Osteoblast (primary cell): ENCODE results near the gene DEDD. TPM values are rescaled to one million over a fixed set of nuclear protein-coding genes. Genes with fewer than 3 reads are reported as not detected.
A peak's percentile ranks its signal among the peaks of the same experiment; 100 is the strongest.

Experiments used
- DNase-seq: peaks from one replicate; pipeline ENCODE4 v3.0.0; 2011; ENCODE audit warnings: low spot score, mixed read lengths; ENCODE audit not compliant: insufficient read length; ENCODE audit errors: missing footprints
- H2AFZ ChIP-seq: 2 replicates; pipeline ENCODE4 v1.6.0; 2011; ENCODE audit warnings: mild to moderate bottlenecking, low read length
- H3K27ac ChIP-seq: 2 replicates; pipeline ENCODE4 v1.5.1; 2011; ENCODE audit warnings: mild to moderate bottlenecking, low read depth, low read length, moderate library complexity
- H3K27me3 ChIP-seq: 2 replicates; pipeline ENCODE4 v1.6.0; 2012; ENCODE audit warnings: mild to moderate bottlenecking, control low read depth, inconsistent platforms, low read length, moderate library complexity; ENCODE audit not compliant: insufficient read depth
- H3K36me3 ChIP-seq: 2 replicates; pipeline ENCODE4 v1.5.1; 2011; ENCODE audit warnings: mild to moderate bottlenecking, low read length, control low read depth, moderate library complexity; ENCODE audit not compliant: insufficient read depth
- H3K4me1 ChIP-seq: 2 replicates; pipeline ENCODE4 v1.5.1; 2011; ENCODE audit warnings: mild to moderate bottlenecking, low read length, control low read depth, moderate library complexity; ENCODE audit not compliant: insufficient read depth
- H3K4me2 ChIP-seq: 2 replicates; pipeline ENCODE4 v1.6.0; 2011; ENCODE audit warnings: mild to moderate bottlenecking, low read length; ENCODE audit not compliant: insufficient read depth
- H3K4me3 ChIP-seq: fragments of 200-600 bp; sonication (generic); 3 replicates; pipeline ENCODE4 v1.5.1; 2012; ENCODE audit warnings: mild to moderate bottlenecking, low read length, inconsistent platforms; ENCODE audit not compliant: insufficient read depth
- H3K79me2 ChIP-seq: 2 replicates; pipeline ENCODE4 v1.6.0; 2012; ENCODE audit warnings: mild to moderate bottlenecking, low read length, control low read depth, inconsistent platforms; ENCODE audit not compliant: insufficient read depth
- H3K9me3 ChIP-seq: 2 replicates; pipeline ENCODE4 v1.5.1; 2011; ENCODE audit warnings: low read depth, low read length, control low read depth
- H4K20me1 ChIP-seq: 2 replicates; pipeline ENCODE4 v1.6.0; 2012; ENCODE audit warnings: mild to moderate bottlenecking, low read length, control low read depth; ENCODE audit not compliant: insufficient read depth
- CTCF ChIP-seq: IDR thresholded peaks from 2 replicates; pipeline ENCODE4 v1.5.1; 2011; ENCODE audit warnings: mild to moderate bottlenecking, low read depth, low read length, moderate library complexity; ENCODE audit errors: extremely low read depth
- total RNA-seq: library from RNA; depleted of rRNA; stranded (reverse); fragments of >200 nt; gene quantifications from 2 replicates; pipeline ENCODE4 v1.2.3, GENCODE V29; 2012

The DEDD gene
- total RNA-seq, 1 donor = 36.6 TPM

- Histone ChIP-seq H3K27ac (no peak overlapping the region), H3K36me3 (no peaks in the 10 kb centered on the region), H4K20me1 (no peaks in the 10 kb centered on the region), H3K4me2 (no peak overlapping the region), H3K4me1 (peaks cover 29% of the 10 kb centered on the region), H3K9me3 (no peaks in the 10 kb centered on the region), H3K4me3 (no peak overlapping the region), H3K27me3 (no peaks in the 10 kb centered on the region), H2AFZ (no peak overlapping the region), H3K79me2 (no peaks in the 10 kb centered on the region)
- no peak for DNase-seq
- TF ChIP-seq CTCF = no peak
These were observed 52.9 kb downstream of the DEDD start for GRCh38 chr1:161079436-161080110.

- H2AFZ ChIP-seq = no peak overlapping the region
- no peaks in the 10 kb centered on the region for H4K20me1 ChIP-seq
These were observed 55.0 kb downstream of the DEDD start for GRCh38 chr1:161077426-161077825.

GRCh38 chr1:161076410-161076809 lies 56.1 kb downstream of the DEDD start:
- no peak for DNase-seq
- no peaks in the 10 kb centered on the region for H3K79me2 ChIP-seq
- H3K9me3 ChIP-seq = no peaks in the 10 kb centered on the region
- H3K4me3 ChIP-seq = no peak overlapping the region
- H3K4me2 ChIP-seq = no peak overlapping the region
- peaks cover 10% of the 10 kb centered on the region for H3K4me1 ChIP-seq
- no peak overlapping the region for H2AFZ ChIP-seq
- no peak for TF ChIP-seq CTCF
- no peak overlapping the region for H3K27ac ChIP-seq
- no peaks in the 10 kb centered on the region for H4K20me1 ChIP-seq
- H3K36me3 ChIP-seq = no peaks in the 10 kb centered on the region
- no peaks in the 10 kb centered on the region for H3K27me3 ChIP-seq

More at GRCh38 chr1:161077426-161077825, 55.0 kb downstream of the DEDD start:
- Histone ChIP-seq H3K36me3 (no peaks in the 10 kb centered on the region), H3K4me3 (no peak overlapping the region), H3K27me3 (no peaks in the 10 kb centered on the region), H3K79me2 (no peaks in the 10 kb centered on the region), H3K27ac (no peak overlapping the region), H3K4me1 (peaks cover 10% of the 10 kb centered on the region), H3K9me3 (no peaks in the 10 kb centered on the region), H3K4me2 (no peak overlapping the region)
- no peak for DNase-seq
- no peak for TF ChIP-seq CTCF

GRCh38 chr1:161074676-161075368 lies 57.6 kb downstream of the DEDD start:
- H3K4me2 ChIP-seq = no peak overlapping the region

More at GRCh38 chr1:161074676-161075368, 57.6 kb downstream of the DEDD start:
- Histone ChIP-seq H3K9me3 (no peaks in the 10 kb centered on the region), H4K20me1 (no peaks in the 10 kb centered on the region), H3K79me2 (no peaks in the 10 kb centered on the region), H3K36me3 (no peaks in the 10 kb centered on the region), H3K27ac (no peak overlapping the region), H2AFZ (peak overlapping the region; percentile 51), H3K27me3 (no peaks in the 10 kb centered on the region), H3K4me1 (no peaks in the 10 kb centered on the region), H3K4me3 (no peak overlapping the region)
- DNase-seq = peak; percentile 62
- TF ChIP-seq CTCF = no peak
